ENCODE results near the gene LARGE1.

The LARGE1 gene

DNA sequence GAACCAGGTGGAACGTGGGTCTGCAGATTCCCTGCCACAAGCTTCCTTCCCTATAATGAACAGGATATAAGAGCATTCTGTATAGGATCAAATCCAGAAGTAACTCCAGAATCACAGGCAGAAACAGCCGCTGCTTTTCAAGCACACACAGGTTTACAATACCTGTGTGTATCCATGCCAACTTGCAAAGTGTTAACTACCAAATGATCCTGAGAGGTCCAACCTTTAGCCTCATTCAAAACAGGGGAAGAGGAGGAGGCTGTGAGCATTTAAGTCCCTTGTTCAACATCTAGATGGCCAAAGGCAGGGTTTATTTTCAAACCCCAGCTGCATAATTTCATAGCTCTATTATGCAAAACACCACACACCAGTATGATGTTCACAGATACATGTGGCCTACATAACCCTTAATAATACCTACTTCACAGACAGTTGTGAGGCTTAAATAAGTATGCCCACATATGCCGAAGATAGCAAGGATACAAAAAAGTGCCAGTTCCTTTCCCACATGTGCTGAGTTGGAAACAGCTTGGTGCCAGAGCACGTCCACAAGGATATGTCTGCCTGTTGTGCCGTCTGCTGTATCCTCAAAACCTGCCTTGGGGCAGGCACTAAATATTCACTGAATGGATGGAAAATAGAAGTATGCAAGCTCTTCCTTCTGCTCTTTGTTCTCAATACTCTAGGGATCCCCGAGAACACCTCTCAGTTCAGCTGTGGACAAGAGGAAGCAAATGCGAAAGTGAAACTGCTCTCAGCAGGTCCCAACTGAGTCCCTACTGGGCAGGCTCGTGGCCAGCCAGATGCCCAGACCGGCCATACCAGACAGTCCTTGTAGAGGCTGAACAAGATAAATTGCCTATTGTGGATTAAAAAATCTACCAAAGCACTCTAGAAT is 66.8 kb downstream of the LARGE1 start:
- no peak for DNase-seq (ENCODE audit: low read depth)

DNA sequence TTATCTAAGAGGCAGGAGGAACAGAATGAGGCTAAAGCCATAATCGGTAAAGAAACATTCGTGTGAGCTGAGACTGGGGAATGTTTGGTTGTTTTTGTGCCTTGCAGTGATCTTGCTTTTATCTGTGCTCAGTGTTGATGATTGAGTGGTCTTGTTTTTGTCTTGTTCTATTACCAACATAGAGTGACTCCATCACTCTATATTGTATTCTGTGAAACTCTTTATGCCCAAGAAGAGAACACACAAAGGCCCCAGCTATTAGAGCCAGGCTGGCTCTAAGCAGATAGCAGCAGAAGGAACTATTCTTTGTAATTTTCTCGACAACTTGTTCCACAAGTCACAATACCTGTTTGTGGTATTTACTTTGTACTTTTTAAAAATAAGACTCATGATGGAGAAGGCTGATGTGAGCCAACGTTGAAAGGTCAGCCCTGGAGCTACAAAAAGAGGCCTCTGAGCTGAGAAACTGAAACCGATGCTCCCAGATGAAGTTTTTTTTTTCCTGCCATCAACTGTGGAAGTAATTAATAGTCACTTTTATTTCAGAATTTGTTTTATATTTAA is 68.4 kb downstream of the LARGE1 start:
- DNase-seq (ENCODE audit: low read depth), result no peak

DNA sequence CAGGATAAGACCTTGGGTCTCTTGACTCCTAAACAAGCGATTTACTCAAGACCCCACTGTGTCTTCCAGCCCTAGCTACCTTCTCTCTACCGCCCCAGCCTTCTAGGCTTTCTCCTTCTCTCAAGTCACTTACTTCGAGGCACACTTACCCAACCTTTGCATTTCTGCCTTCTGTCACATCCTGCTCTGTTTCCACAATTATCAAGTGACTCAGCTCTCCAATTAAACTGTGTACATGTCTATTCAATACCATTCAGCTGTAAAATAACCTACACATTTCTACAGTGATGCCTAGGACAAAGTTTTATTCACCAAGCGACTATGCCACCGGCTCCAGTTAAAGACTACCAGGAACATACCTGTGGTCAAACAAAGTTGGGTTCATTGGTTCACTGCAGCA is 69.0 kb downstream of the LARGE1 start:
- DNase-seq (ENCODE audit: low read depth), result no peak

DNA sequence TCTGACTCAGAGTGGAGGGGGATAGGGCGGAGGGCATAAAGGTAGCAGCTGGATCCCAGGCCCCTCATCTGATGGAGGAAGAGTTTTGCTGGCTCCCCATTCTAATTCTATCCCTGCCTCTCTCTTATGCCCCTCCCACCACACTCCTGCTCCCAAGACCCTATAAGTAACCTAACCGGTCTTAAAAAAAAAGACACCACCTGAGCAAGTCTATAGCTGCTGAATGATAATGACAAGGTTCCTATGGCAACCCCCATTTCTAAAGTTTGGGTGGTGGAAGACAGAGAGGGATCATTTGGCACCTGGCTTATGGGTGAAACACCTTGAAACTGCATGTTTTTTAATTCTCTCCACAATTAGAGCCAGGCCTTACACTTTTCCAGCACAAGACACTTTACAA is 69.6 kb downstream of the LARGE1 start:
- DNase-seq (ENCODE audit: low read depth), result no peak

DNA sequence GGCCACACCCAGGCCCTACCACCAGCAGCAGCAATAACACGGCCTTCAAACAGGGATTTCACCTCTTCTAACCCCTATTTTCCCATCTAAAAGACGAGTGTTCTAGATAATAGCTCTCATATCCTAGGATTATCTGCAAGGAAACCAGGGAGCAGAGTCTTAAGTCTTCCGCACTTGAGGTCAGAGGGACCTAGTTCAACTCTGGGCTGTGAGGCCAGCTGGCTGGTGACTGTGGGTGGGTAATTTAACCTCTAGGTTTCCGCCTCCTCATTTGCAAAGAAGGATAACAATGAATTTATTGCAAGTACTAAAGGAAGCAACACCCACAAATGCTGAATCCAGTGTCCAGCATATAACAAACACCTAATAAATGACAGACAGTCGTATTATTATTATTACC is 70.1 kb downstream of the LARGE1 start:
- no peak for DNase-seq (ENCODE audit: low read depth)

DNA sequence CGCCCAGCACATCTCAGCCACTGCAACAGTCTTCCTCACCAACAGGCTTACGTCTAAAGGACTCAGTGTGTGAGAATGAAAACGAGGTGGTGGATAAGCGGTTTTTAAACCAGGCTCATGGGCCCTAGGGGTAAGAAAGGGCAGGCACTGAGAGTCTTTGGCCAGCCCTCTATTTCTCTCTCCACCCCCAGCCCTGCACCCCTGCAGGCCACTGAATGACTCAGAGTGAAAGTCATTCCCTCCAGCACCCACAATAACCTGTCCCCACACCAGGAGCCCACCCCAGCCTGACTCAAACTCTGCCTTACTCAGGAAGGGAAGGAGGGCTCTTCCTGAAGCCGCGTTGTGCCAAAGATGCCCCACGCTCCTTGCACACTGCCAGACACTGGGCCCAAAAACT is 72.0 kb downstream of the LARGE1 start:
- DNase-seq (ENCODE audit: low read depth), result no peak

DNA sequence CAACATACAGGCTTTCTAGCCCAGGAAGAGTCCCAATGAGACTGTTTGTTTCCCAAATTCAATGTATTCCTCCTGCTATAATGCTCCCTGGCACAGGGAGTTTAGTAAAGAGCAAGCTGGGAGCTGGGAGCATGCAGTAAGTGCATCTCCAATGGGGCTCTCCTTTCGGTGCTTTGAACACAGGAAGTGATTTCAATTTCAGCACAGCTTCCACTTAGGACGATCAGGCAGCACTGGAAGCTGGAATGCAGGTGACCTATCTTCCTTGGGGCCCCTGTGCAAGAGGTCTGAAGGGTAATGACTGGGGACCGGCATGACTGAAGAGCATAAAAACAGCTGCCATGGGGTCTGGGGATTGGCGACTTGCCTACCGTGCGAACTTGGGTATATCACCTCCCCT is 76.0 kb downstream of the LARGE1 start:
- no peak for DNase-seq (ENCODE audit: low read depth)

DNA sequence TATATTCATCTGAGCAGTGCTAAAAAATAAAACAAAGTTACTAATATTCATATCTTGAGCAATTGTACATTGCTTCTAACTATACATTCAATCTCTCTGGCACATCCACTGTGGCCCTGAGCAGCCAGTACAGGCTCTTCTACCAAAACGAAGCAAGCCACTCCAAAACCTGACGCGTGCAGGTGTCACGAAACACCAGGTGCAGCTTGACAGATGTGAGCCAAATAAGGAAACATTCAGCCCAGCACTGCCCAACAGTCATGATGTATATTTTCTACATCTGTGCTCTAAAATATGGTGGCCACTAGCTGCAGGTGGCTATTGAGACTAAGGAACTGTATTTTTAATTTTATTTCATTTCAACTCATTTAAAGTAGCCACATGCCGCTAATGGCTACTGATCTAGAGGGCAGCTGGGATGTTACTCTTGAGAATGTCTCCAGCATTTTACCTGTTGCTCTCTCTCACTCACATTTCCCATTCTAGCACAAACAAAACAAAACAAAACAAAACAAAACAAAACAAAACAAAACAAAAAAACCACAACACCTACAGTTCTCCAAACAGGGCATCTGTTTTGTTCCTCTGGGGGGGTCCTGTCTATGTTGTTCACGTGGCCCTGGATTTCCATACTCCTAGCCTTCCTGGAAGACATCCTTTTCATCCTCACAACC is 77.7 kb downstream of the LARGE1 start:
- DNase-seq (ENCODE audit: low read depth), result no peak

DNA sequence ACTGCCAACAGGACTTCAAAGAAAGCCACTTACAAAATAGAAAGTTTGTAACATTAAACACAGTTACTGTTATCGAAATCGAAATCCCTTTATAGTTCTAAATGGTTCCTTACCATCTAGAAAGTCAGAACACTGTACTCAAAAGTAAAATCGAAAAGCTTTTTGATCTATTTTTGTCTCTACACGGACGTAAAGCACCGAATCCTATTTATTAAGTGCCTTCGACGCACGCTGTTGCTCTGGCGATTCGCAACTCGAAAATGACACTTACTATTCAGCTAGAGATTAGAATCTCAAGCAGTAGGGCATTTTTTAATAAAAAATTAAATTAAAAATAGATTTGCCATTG is 78.3 kb downstream of the LARGE1 start:
- no peak for DNase-seq (ENCODE audit: low read depth)

DNA sequence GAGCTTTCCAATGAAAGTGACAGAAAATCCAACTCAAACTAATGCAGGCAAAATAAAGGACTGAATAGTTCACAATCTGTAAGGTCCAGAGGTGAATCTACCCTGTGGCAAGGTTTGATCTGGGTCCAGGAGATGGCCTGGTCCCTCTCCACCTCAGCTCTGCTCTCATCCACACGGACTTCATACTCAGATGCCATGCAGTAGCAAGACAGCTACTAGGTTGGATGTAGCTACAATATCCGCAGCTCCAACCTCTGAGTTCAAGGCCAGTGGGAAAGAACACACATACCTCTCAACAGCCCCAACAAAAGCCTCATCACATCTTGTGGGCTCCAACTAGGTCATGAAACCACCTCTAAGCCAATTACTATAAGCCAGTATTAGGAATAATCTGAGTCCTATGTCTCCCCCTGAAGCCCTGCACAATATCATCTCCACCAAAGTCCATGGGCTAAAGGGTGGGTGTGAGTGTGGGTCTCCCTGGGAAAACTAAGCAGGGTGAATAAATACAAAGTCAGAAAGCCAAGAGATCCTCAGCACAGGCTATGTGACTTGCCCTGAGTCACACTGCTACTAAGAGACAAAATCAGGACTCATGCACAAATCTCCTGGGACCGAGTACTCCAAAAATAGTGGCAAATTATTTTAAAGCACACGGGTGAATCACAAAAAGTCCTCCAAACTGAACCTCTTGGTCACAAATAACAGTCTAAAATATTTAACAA is 78.8 kb downstream of the LARGE1 start:
- no peak for DNase-seq (ENCODE audit: low read depth)

DNA sequence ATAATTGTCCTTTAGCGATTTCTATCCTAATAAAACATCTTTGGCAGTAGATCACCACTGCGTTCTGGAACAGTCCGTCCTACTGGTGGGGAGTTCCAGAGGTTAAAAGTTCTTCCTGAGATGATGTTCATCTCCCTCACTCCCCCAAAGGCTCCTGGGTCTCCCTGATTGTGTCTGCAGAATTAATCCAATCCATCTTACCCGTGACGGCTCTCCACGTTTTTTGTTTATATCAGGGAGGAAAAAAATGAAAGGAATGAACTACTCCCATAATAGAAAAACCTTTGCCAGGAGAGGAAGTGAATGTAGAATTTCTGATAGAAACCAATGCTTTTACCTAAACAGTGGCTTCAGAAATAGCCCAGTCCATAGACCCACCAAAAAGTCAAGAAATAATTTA is 81.6 kb downstream of the LARGE1 start:
- no peak for DNase-seq (ENCODE audit: low read depth)

DNA sequence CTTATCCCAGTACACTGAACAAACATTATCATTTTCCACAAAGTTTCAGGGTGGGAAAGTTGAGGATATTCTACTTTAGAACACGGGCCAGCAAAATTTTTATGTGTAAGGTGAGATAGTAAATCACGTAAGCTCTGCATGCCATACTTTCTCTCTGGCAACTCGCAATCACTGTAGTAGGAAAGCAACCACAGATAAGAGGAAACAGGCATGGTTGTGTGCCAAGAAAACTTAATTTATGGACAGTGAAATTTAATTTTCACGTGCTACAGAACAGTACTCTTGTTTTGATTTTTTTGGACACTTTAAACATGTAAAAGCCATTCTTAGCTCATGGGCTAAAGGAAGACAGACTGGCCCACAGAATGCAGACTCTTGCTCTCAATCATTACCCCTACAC is 82.5 kb downstream of the LARGE1 start:
- DNase-seq (ENCODE audit: low read depth), result no peak

DNA sequence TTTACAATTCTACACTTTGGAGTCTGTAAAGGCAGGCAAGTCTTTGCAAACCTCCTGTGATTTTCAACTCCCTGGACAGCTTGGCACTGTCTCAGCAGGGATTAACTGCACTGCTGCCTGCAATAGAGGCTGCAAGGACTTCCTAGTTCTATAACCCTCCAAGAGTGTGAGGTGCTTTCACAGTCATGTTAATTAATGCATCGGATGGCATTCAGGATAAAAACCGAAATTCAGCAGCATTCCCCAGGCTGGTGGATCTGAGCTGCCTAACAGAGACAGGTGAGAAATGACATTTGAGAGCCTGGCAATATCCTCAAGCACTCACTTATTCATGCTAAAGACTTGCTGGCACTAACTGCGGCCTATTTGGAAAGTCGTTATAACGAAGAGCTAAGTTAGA is 85.0 kb downstream of the LARGE1 start:
- no peak for DNase-seq (ENCODE audit: low read depth)

DNA sequence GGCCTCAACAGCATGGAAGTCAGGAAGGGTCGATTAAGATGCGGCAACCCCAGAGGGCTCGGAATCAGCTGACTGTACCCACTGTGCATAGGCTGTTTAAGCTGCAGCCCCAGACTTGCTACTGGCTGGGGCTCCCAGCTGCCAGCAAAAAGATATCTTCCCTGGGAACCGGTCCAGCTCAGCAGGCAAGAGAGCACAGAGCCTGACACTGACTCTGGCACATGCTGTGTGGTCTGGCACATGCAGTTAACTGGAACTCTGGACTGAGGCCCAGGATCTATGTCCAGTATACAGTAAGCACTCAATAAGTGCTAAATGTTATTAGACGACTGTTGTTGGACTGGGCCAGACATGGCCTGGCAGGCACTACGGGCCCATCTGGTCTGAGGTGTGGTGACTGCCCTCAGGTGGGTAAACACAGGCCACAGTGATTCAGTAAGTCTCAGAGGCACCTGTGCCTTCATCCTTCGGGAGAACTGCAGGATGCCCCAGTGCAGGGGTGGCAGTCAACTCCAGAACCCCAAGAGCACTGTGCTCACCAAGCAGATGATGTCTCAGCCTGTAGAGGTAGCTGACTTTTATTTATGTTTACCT is 87.6 kb downstream of the LARGE1 start:
- DNase-seq (ENCODE audit: low read depth), result no peak

DNA sequence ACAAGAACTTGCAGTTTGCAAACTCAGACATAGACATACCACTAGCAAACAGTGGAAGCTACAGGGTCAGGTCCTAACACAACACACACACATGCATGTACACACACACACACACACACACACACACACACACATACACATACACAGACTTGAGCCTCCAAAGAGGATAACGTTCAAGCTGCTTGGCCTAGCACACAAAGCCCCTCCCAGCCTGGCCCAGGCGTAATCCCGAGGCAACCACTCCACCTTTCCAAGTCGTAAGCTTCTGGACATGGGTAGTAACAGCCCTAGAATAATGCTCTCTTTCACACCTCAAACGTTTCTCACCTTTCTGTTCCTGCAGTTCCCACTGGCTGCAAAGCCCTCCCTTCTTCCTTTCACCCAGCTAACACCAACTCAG is 88.6 kb downstream of the LARGE1 start:
- no peak for DNase-seq (ENCODE audit: low read depth)

DNA sequence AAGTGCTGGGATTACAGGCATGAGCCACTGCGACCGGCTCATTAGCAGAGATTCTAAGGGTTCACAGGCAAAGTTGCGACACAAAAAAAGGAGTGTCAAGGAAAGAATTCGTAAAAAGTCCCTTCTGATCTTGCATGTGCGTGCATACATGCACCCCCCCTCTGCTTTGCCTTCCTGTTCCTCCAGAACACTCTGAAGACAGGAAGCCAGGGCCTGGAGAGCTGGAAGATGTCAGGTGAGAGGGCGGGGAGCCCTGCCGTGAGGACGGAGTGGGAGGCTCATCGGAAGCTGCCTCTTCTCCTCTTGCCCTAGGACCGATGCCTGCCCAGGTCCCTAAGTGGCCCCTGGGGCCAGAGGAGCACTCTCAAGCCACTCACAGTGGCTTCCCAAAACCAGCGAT is 89.1 kb downstream of the LARGE1 start:
- DNase-seq (ENCODE audit: low read depth), result no peak

DNA sequence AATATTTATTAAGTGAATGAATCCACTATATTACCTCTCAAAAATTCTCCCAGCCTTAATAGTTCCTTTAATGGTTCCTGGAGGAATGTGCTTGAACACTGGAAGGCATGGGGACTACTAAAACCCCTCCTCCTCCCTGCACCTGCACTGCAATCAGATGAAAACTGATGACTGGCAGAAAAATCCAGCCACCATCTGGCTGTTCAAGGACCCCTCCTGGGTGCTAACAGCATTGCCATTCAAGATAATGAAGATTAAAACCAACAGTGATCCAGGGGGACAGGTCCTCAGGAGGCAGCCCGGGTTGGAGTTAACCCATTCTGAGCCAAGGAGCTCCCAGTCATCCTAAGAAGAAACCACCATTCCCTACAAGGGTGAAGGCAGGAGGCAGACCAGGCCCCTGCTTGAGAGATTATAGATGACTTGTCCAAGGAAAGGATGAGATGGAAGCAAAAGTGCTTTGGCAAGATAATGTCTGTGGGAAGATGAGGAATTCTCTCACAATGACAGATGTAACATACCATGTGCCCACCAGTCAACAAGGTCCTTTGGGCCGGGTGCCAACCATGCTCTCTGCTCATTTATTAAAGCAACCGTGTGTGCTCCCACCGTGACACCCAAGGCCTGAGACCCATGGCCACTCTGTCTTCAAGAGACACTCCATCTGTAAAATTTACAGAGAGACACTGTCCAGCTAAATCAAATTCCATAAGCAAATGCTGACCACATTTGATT is 90.6 kb downstream of the LARGE1 start:
- no peak for DNase-seq (ENCODE audit: low read depth)

DNA sequence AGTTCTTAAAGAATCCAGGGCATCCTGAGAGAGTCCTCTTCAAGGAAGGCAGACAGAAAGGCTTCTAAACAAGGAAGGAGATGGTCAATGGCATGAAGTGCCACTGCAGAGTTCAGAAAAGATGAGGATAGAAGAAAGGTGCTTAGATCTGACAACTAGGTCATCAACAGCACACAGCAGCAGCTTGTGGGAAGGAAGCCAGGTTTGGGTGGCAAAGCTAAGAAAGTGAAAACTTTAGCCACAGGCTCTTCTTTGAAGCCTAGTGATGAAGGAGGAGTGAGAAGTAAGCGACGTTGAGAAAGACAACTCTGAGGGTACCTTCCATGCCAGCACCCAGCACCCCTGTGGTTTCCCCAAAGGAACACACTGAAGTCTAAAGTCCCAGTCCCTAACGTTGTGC is 92.0 kb downstream of the LARGE1 start:
- no peak for DNase-seq (ENCODE audit: low read depth)

DNA sequence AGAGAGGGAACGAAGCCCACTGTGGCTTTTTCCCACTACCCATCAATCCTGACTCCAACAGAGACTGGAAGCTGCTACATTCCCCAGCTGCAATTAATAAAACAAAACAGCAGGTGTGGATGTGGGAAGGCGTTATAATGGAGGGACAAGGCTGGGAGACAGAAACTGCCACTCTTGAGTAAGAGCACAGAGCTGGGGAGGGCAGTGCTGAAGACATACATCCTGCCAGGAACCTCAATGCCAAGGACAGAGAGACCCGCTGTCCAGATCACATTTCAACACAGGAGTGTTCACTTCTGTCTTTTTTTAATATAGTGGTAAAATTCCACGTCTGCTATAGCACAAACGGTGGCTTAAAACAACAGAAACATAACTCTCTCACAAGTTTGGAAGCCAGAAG is 94.5 kb downstream of the LARGE1 start:
- no peak for DNase-seq (ENCODE audit: low read depth)

DNA sequence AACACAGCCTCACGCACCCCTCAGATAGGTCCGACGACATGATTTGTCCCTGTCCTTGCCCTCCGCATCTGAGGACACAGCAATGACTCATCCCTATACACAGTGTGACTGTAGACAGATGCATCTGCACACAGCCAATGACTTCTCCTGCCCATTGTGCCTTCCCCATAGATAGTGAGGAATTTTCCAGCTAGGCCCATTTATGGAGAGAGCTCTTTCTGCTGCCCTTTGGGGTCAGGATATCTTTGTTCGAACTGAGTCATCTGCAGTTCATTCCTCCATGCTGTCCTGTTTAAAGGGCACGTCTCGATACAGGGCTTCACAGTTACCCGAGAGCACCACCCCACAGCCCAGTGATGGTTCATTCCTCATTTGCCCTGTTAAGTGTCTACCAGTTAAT is 96.7 kb downstream of the LARGE1 start:
- DNase-seq (ENCODE audit: low read depth), result no peak

DNA sequence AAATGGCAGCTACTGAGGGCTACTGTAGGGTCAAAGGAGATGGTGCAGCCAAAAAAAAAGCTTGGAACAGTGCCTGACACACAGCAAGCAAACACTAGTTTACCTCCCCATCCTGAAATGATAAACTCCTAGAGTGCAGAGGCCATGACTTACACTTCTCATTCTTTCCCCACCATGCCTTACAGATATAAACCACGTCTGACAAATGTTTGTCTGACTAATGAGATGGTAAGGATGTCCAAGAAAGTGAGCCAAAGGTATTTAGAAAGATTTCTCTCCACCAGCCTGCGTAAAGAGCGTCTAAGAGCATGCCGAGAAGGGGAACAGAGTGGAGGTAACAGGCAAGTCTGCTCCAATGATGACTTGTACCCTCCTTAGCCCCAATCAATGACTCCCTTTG is 99.0 kb downstream of the LARGE1 start:
- no peak for DNase-seq (ENCODE audit: low read depth)

DNA sequence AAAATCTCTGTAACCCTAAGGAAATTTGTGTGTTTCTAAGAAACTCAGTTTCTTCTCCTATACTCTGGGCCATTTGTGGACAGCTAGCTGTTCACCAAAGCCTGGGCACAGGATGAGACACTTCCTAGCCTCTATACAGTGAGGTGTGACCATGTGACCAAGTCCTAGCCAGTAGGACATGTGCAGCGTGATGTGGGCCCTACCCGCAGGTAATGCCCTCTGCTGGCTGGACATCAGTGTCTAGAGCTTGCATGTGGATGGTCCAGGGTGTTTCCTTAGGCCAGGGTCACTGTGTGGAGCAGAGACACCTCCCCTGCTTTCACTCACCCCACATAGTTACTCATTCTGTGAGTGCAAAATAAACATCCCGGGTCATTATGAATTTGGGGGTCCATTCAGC is 100.5 kb downstream of the LARGE1 start:
- DNase-seq (ENCODE audit: low read depth), result no peak

Data from activated T-cell treated with anti-CD3 and anti-CD28 coated beads for 1 hour (primary cell).